IPS-NIHi7 (cell line): ENCODE measurements around the gene CIAO2B.
"Not testable (repeated sequence)": the region's sequence is repeated elsewhere in the genome, so short reads cannot be mapped to it uniquely, and the experiment has no call there.

Source experiments
- DNase-seq: peaks from one replicate; pipeline ENCODE4 v3.0.0; 2012; ENCODE audit warnings: mixed read lengths; ENCODE audit errors: extremely low spot score

CIAO2B gene

DNA sequence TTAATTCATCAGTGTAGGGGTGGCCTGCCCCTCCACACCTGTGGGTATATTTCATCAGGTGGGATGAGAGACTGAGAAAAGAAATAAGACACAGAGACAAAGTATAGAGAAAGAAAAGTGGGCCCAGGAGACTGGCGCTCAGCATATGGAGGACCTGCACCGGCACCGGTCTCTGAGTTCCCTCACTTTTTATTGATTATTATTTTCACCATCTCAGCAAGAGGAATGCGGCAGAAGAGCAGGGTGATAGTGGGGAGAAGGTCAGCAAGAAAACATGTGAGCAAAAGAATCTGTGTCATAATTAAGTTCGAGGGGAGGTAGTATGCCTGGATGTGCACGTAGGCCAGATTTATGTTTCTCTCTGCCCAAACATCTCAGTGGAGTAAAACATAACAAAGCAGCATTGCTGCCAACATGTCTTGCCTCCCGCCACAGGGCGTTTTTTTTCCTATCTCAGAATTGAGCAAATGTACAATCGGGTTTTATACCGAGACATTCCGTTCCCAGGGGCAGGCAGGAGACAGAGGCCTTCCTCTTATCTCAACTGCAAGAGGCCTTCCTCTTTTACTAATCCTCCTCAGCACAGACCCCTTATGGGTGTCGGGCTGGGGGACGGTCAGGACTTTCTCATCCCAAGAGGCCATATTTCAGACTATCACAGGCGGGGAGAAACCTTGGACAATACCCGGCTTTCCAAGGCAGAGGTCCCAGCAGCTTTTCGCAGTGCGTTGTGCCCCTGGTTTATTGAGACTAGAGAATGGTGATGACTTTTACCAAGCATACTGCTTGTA, 21.4 kb upstream of the CIAO2B start:
- DNase-seq = not testable (repeated sequence)

DNA sequence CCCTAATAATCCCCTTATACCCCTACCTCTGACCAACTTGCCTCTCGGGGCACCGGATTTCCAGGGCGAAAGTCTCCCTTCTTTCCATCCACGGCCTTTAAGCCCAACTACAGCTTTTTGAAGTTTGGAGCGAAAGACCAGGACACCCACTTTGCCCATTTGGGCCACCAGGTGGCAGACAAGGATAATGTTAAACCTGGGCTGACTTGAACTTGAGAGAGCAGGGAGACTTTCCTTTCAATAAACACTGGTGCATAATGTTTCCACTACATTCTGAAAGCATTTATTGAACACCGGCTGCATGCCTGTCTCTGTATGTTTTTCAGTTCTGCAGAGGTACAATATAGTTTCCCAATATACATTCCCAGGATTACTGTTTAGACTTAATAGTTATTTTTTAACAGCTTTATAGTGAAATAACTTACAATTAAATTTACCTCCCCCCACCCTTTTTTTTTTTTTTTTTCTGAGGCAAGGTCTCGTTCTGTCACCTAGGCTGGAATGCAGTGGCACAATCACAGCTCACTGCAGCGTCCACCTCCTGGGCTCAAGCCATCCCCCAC, 20.0 kb upstream of the CIAO2B start:
- peak; percentile 88 for DNase-seq

GRCh38 chr16:66953462-66954096, 19.4 kb upstream of the CIAO2B start:
- no peak for DNase-seq

GRCh38 chr16:66952430-66953110, 18.4 kb upstream of the CIAO2B start:
- DNase-seq = no peak

DNA sequence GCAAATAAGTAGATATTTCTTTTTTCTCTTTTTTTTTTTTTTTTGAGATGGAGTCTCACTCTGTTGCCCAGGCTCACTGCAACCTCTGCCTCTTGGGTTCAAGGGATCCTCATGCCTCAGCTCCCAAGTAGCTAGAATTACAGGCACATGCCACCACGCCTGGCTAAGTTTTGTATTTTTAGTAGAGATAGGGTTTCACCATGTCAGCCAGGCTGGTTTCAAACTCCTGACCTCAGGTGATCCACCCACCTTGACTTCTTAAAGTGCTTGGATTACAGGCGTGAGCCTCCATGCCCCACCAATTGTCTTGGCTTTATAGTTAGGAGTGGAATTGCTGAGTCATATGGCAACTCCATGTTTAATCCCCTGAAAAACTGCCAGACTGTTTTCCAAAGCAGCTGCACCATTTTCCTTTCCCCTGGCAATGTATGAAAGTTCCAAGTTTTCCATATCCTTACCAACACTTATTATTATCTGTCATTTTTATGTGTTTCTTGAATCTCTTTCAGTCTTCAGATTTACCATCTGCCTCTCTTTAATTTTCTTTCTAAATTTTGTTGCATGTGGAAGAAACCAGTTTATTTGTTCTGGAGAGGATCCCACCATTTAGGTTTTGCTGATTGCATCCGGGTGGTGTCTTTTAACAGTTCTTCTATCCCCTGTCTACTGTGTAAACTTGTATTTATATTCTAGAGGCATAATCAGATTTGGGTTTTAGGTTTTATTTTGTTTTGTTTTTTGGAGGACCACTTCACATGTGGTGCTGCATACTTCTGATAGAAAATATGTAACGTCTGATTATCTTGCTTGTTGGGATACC, 17.0 kb upstream of the CIAO2B start:
- no peak for DNase-seq

- DNase-seq = no peak
These were observed 16.2 kb upstream of the CIAO2B start for GRCh38 chr16:66950437-66950836.

DNA sequence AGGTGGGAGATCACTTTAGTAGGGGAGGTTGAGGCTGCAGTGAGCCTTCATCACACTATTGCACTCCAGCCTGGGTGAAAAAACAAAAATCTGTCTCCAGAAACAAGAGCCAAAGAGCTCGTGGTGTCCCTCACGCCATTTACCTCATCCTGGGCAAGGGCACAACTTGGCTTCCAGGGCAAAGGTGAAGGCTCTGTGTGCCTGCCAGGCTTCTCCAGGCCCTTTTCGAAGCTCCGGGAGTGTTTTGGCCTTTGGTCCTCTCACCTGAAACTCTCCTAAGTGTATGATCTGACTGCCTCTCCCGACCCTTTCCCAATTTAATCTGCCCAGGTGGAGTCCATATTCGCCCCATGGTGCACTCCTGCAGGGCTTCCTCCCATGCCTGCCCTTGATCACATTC, 15.3 kb upstream of the CIAO2B start:
- DNase-seq = no peak

GRCh38 chr16:66948837-66949225, 14.6 kb upstream of the CIAO2B start:
- DNase-seq = no peak

DNA sequence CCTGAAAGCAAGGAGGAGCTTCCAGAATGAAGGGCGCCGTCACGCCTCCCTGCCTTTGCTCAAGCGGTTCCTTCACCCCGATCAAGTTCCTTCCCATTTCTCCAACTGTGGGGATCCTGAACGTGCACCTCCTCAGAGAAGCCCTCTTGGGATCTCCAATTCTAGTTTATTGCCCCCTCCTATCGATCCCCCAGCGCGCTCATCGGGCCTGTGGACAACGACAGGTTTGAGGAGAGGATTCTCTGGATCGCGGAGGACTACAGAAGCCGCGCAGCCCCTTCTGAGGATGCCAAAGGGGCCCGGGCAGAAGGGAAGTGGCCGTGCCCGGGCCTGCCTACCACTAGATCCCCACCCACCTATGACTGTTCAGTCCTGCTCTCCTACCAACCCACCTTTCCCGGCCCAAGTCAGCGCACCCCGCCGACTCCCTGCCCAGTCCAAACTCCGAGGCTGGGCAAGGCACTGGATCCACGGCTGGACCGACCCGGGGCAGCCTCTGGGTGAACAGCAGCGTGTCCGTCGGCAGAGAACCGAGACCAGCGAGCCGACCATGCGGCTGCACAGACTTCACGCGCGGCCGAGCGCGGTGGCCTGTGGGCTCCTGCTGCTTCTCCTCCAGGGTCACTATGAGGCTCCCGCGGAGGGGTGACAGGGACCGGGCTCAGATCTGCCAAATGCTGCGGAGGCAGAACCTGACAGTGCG, 14.1 kb upstream of the CIAO2B start:
- DNase-seq = no peak

DNA sequence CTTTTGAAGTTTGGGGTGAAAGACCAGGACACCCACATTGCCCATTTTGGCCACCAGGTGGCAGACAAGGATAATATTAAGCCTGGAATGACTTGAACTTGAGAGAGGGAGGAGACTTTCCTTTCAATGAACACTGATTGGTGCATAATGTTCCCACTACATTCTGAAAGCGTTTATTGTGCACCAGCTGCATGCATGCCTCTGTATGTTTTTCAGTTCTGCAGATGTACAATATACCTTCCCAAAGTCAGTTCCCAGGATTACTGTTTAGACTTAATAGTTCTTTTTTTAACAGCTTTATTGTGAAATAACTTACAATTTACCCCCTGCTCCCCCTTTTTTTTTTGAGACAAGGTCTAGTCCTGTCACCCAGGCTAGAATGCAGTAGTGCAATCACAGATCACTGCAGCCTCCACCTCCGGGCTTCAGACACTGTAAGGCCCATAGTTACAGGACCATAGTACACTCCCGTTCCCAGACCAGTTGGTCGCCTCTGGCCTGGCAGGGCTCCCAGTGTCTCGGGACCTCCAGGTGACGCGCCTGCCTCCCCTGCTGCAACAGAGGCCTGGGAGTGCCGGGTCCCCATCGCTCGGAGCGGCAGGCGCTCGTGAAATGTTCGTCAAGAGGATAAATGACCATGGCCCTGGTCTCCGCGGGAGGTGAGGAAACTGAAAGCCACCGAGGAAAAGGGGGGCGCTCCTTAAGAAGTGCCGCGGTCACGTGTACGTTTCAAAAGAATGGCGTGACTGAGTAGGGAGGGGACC, 13.3 kb upstream of the CIAO2B start:
- DNase-seq = peak; percentile 87

GRCh38 chr16:66946974-66947301, 12.7 kb upstream of the CIAO2B start:
- no peak for DNase-seq

DNA sequence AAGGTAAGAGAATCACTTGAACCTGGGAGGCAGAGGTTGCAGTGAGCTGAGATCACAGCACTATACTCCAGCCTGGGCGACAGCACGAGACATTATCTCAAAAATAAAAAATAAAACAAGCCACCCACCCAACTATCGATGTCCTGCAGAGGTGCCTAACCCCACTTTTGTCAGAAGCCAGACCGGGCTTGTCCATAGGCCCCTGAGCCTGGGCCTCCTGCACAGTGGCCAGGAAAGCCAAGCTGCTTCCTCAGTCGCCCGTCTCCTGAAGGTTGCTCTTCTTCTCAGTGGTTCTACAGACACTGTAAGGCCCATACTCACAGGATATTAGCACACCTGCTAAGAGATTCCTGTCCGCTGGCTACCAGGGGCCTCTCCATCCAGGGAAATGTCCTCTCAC, 12.3 kb upstream of the CIAO2B start:
- DNase-seq = no peak

DNA sequence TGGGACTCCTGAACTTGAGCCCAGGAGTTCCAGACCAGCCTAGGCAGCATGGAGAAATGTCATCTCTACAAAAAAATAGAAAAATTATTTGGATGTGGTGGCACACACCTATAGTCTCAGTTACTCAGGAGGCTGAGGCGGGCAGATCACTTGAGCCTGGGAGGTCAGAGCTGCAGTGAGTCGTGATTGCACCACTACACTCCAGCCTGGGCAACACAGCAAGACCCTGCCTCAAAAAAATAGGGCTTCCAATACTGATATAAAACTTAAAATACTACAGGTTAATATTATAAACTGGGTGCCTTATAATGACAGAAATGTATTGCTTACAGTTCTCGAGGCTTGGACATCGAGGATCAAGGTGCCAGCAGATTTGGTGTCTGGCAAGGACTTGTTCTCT, 11.7 kb upstream of the CIAO2B start:
- DNase-seq = no peak

GRCh38 chr16:66944971-66945370, 10.8 kb upstream of the CIAO2B start:
- not testable (repeated sequence) for DNase-seq

DNA sequence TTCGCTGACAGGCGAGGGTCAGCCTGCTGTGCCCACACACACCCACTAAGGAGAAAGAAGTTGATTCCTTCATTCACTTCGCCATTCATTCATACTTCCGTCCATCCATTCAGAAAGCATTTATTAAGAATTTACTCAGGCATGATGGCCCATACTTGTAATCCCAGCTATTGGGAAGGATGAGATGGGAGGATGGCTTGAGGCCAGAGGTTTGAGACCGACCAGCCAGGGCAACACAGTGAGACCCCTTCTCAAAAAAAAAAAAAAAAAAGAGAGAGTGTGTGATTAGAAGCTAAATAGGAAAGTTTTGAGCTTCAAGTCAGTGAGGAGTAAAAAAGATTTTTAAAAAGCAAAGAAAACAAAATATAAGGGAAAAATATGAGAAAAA, 9.8 kb upstream of the CIAO2B start:
- DNase-seq = no peak

DNA sequence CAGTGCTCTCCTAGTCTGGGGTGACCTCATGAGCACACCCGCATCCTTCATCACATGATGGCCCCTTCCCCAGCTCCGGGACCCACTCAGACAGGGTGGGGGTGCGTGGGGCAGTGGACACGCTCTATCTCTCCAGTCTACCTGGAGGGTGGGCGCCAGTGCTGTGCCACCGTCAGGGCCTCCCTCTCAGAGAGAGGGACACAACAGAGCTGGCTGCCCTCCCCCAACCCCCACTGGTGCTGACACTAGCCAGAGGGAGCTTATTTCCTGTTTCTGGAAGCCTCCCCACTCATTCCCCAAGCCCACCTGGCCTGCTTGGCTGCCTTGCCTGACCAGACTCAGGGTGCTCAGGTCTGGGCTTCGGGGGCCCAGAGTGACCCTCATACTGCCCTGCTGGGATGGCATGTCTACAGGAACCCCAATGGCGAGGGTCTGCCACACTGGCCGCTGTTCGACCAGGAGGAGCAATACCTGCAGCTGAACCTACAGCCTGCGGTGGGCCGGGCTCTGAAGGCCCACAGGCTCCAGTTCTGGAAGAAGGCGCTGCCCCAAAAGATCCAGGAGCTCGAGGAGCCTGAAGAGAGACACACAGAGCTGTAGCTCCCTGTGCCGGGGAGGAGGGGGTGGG, 9.3 kb upstream of the CIAO2B start:
- no peak for DNase-seq

DNA sequence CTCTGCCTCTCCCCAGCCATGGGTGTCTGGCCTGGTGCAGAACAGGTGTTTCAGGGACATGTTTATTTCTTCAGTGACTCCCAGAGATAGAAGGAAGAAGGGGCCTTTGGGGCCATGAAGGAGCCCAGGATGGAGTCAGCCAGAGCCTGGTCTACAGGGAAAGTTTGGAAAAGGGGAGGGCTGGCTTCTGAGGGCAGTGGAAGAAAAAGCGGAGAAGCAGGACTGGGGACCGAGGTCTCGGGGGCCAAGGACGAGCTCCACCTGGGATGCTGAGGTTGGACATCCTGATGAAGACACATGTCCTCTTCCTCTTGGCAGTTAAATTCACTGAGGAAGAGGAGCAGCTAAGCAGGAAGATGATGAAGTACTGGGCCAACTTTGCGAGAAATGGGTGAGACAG, 8.8 kb upstream of the CIAO2B start:
- no peak for DNase-seq

- DNase-seq = no peak
These were observed 6.0 kb upstream of the CIAO2B start for GRCh38 chr16:66940236-66940635.

DNA sequence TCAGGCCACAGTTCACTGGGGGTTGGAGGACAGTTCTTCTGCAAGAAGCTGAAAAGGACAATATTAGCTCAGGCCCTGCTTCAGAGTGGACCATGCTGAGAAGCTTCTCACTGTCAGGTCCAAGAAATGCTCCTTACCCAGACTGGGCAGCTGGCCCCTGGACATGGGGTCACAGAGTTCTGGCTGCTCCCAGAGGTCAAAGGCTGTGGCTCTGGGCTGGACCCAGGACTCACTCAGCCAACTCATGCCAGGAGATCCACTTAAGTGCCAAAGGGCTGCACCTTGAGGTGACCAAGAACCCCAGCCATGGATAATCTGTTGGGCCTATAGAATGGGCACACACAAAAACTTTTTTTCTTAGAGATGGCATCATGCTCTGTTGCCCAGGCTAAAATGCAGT, 5.2 kb upstream of the CIAO2B start:
- DNase-seq = no peak

GRCh38 chr16:66937725-66938337, 3.6 kb upstream of the CIAO2B start:
- DNase-seq = no peak
